ENCODE measurements around the gene CNOT8. TPM values are rescaled to one million over a fixed set of nuclear protein-coding genes. Genes with fewer than 3 reads are reported as not detected.
"Not testable (repeated sequence)": the region's sequence is repeated elsewhere in the genome, so short reads cannot be mapped to it uniquely, and the experiment has no call there.

The CNOT8 gene
- total and polyA plus RNA-seq, 4 donors = 60.9 to 83.7 (median 69.4) TPM

GRCh38 chr5:154830596-154830995 lies 27.8 kb upstream of the CNOT8 start:
- DNase-seq (ENCODE audit: low read depth in 4 of 6, low spot score in 6 of 6) = no peak
- Histone ChIP-seq H3K36me3 (ENCODE audit: control insufficient read depth, insufficient read depth, low read length) (peaks cover 3% of the 10 kb centered on the region), H3K27ac (ENCODE audit: low read depth, low read length) (no peak overlapping the region), H3K4me1 (ENCODE audit: control insufficient read depth, insufficient read depth, low read length) (peaks cover 4% of the 10 kb centered on the region), H3K4me3 (ENCODE audit: low read depth, low read length) (no peak overlapping the region), H3K27me3 (ENCODE audit: control insufficient read depth, insufficient read depth, low read length) (no peaks in the 10 kb centered on the region), H3K9me3 (ENCODE audit: control insufficient read depth, insufficient read depth, low read length) (no peaks in the 10 kb centered on the region)
- WGBS (ENCODE audit: insufficient coverage) = no CpG with 5 or more reads among the region's 4 CpGs

- Histone ChIP-seq H3K4me3 (ENCODE audit: low read depth, low read length) (no peak overlapping the region), H3K4me1 (ENCODE audit: control insufficient read depth, insufficient read depth, low read length) (peaks cover 4% of the 10 kb centered on the region), H3K27ac (ENCODE audit: low read depth, low read length) (no peak overlapping the region), H3K36me3 (ENCODE audit: control insufficient read depth, insufficient read depth, low read length) (peaks cover 3% of the 10 kb centered on the region), H3K27me3 (ENCODE audit: control insufficient read depth, insufficient read depth, low read length) (no peaks in the 10 kb centered on the region), H3K9me3 (ENCODE audit: control insufficient read depth, insufficient read depth, low read length) (no peaks in the 10 kb centered on the region)
- no peak for DNase-seq (ENCODE audit: low read depth in 4 of 6, low spot score in 6 of 6)
- WGBS (ENCODE audit: insufficient coverage) = 100% methylated on average over 3 of the region's 7 CpGs
Measured at GRCh38 chr5:154831451-154831850, 27.0 kb upstream of the CNOT8 start.

GRCh38 chr5:154832804-154833203 lies 25.6 kb upstream of the CNOT8 start:
- not testable (repeated sequence) for H3K36me3 ChIP-seq (ENCODE audit: control insufficient read depth, insufficient read depth, low read length); H3K9me3 ChIP-seq (ENCODE audit: control insufficient read depth, insufficient read depth, low read length); H3K27me3 ChIP-seq (ENCODE audit: control insufficient read depth, insufficient read depth, low read length); DNase-seq (ENCODE audit: low read depth in 4 of 6, low spot score in 6 of 6); H3K4me1 ChIP-seq (ENCODE audit: control insufficient read depth, insufficient read depth, low read length); H3K4me3 ChIP-seq (ENCODE audit: low read depth, low read length); H3K27ac ChIP-seq (ENCODE audit: low read depth, low read length)
- WGBS (ENCODE audit: insufficient coverage) = 100% methylated on average over 3 of the region's 3 CpGs

- Histone ChIP-seq H3K36me3 (ENCODE audit: control insufficient read depth, insufficient read depth, low read length) (peaks cover 2% of the 10 kb centered on the region), H3K9me3 (ENCODE audit: control insufficient read depth, insufficient read depth, low read length) (no peaks in the 10 kb centered on the region), H3K4me3 (ENCODE audit: low read depth, low read length) (no peak overlapping the region), H3K27ac (ENCODE audit: low read depth, low read length) (no peak overlapping the region), H3K4me1 (ENCODE audit: control insufficient read depth, insufficient read depth, low read length) (peaks cover 4% of the 10 kb centered on the region), H3K27me3 (ENCODE audit: control insufficient read depth, insufficient read depth, low read length) (no peaks in the 10 kb centered on the region)
- no CpG with 5 or more reads among the region's 1 CpG for WGBS (ENCODE audit: insufficient coverage)
- DNase-seq (ENCODE audit: low read depth in 4 of 6, low spot score in 6 of 6) = no peak
Measured at GRCh38 chr5:154834053-154834452, 24.4 kb upstream of the CNOT8 start.

GRCh38 chr5:154835701-154836052 lies 22.8 kb upstream of the CNOT8 start:
- H3K27me3 ChIP-seq (ENCODE audit: control insufficient read depth, insufficient read depth, low read length); H3K4me3 ChIP-seq (ENCODE audit: low read depth, low read length); DNase-seq (ENCODE audit: low read depth in 4 of 6, low spot score in 6 of 6); H3K27ac ChIP-seq (ENCODE audit: low read depth, low read length); H3K4me1 ChIP-seq (ENCODE audit: control insufficient read depth, insufficient read depth, low read length); H3K36me3 ChIP-seq (ENCODE audit: control insufficient read depth, insufficient read depth, low read length); H3K9me3 ChIP-seq (ENCODE audit: control insufficient read depth, insufficient read depth, low read length): not testable (repeated sequence)
- WGBS (ENCODE audit: insufficient coverage) = no CpG with 5 or more reads among the region's 9 CpGs

- Histone ChIP-seq H3K27me3 (ENCODE audit: control insufficient read depth, insufficient read depth, low read length) (no peaks in the 10 kb centered on the region), H3K4me1 (ENCODE audit: control insufficient read depth, insufficient read depth, low read length) (peaks cover 4% of the 10 kb centered on the region), H3K9me3 (ENCODE audit: control insufficient read depth, insufficient read depth, low read length) (no peaks in the 10 kb centered on the region), H3K36me3 (ENCODE audit: control insufficient read depth, insufficient read depth, low read length) (peaks cover 2% of the 10 kb centered on the region), H3K27ac (ENCODE audit: low read depth, low read length) (no peak overlapping the region), H3K4me3 (ENCODE audit: low read depth, low read length) (no peak overlapping the region)
- DNase-seq (ENCODE audit: low read depth in 4 of 6, low spot score in 6 of 6) = no peak
- 95% methylated on average over 2 of the region's 6 CpGs for WGBS (ENCODE audit: insufficient coverage)
Measured at GRCh38 chr5:154836225-154836624, 22.2 kb upstream of the CNOT8 start.

GRCh38 chr5:154837009-154837901 lies 21.2 kb upstream of the CNOT8 start:
- 96% methylated on average over 2 of the region's 6 CpGs for WGBS (ENCODE audit: insufficient coverage)
- Histone ChIP-seq H3K36me3 (ENCODE audit: control insufficient read depth, insufficient read depth, low read length) (peaks cover 2% of the 10 kb centered on the region), H3K4me1 (ENCODE audit: control insufficient read depth, insufficient read depth, low read length) (peaks cover 4% of the 10 kb centered on the region), H3K9me3 (ENCODE audit: control insufficient read depth, insufficient read depth, low read length) (no peaks in the 10 kb centered on the region), H3K4me3 (ENCODE audit: low read depth, low read length) (no peak overlapping the region), H3K27me3 (ENCODE audit: control insufficient read depth, insufficient read depth, low read length) (no peaks in the 10 kb centered on the region), H3K27ac (ENCODE audit: low read depth, low read length) (no peak overlapping the region)
- DNase-seq (ENCODE audit: low read depth in 4 of 6, low spot score in 6 of 6) = no peak

GRCh38 chr5:154840435-154841272 lies 17.8 kb upstream of the CNOT8 start:
- 81% methylated on average over 2 of the region's 6 CpGs for whole genome bisulfite sequencing (ENCODE audit: insufficient coverage)
- Histone ChIP-seq H3K9me3 (ENCODE audit: control insufficient read depth, insufficient read depth, low read length) (no peaks in the 10 kb centered on the region), H3K27me3 (ENCODE audit: control insufficient read depth, insufficient read depth, low read length) (no peaks in the 10 kb centered on the region), H3K36me3 (ENCODE audit: control insufficient read depth, insufficient read depth, low read length) (peaks cover 2% of the 10 kb centered on the region), H3K4me3 (ENCODE audit: low read depth, low read length) (no peak overlapping the region), H3K27ac (ENCODE audit: low read depth, low read length) (no peak overlapping the region), H3K4me1 (ENCODE audit: control insufficient read depth, insufficient read depth, low read length) (no peaks in the 10 kb centered on the region)
- no peak for DNase-seq (ENCODE audit: low read depth in 4 of 6, low spot score in 6 of 6)

- no peak for DNase-seq (ENCODE audit: low read depth in 4 of 6, low spot score in 6 of 6)
- Histone ChIP-seq H3K27me3 (ENCODE audit: control insufficient read depth, insufficient read depth, low read length) (no peaks in the 10 kb centered on the region), H3K27ac (ENCODE audit: low read depth, low read length) (no peak overlapping the region), H3K4me3 (ENCODE audit: low read depth, low read length) (no peak overlapping the region), H3K9me3 (ENCODE audit: control insufficient read depth, insufficient read depth, low read length) (no peaks in the 10 kb centered on the region), H3K4me1 (ENCODE audit: control insufficient read depth, insufficient read depth, low read length) (no peaks in the 10 kb centered on the region), H3K36me3 (ENCODE audit: control insufficient read depth, insufficient read depth, low read length) (peaks cover 2% of the 10 kb centered on the region)
Measured at GRCh38 chr5:154841273-154841661, 17.2 kb upstream of the CNOT8 start.
